HepG2 (cell line): Measurements from ENCODE around the gene TRIO.

Experiments
- FOXA1 ChIP-seq, 2 experiments: fragments of 450-650 bp in 1 of 2; sonication (generic) in 1 of 2; formaldehyde crosslinking in 1 of 2; IDR thresholded peaks; 2 replicates each; pipeline versions ENCODE4 v1.4.0 to v1.6.1; 2016 to 2020; ENCODE audit warnings: missing genetic modification reagents in 1 of 2
- PAX8 ChIP-seq: sonication (generic); formaldehyde crosslinking; IDR thresholded peaks from 2 replicates; pipeline ENCODE4 v1.8.0; 2022; ENCODE audit warnings: mild to moderate bottlenecking, missing genetic modification reagents, borderline replicate concordance
- RFX5 ChIP-seq: IDR thresholded peaks from 2 replicates; pipeline ENCODE4 v1.6.1; 2011; ENCODE audit warnings: low read depth, low read length, improper control_type of control experiment
- TAF1 ChIP-seq: sonication (generic); formaldehyde crosslinking; IDR thresholded peaks from 2 replicates; pipeline ENCODE4 v1.4.0; 2020; ENCODE audit warnings: missing genetic modification reagents
- ZNF207 ChIP-seq: fragments of 450-650 bp; IDR thresholded peaks from 2 replicates; pipeline ENCODE4 v1.6.1; 2016; ENCODE audit warnings: antibody characterized with exemption, borderline replicate concordance
- ZNF766 ChIP-seq: sonication (generic); formaldehyde crosslinking; IDR thresholded peaks from 2 replicates; pipeline ENCODE4 v1.5.0; 2020; ENCODE audit warnings: missing genetic modification reagents, borderline replicate concordance
- ZNF883 ChIP-seq: sonication (generic); formaldehyde crosslinking; IDR thresholded peaks from 2 replicates; pipeline ENCODE4 v1.5.1; 2020; ENCODE audit warnings: mild to moderate bottlenecking, missing genetic modification reagents; ENCODE audit errors: not compliant biosample characterization
- ZSCAN29 ChIP-seq: sonication (generic); formaldehyde crosslinking; conservative IDR thresholded peaks from 2 replicates; pipeline ENCODE4 v1.4.0; 2020; ENCODE audit warnings: mild to moderate bottlenecking, missing genetic modification reagents
- TF ChIP-seq, protein P1 (sequence below): fragments of 450-650 bp; IDR thresholded peaks from 2 replicates; pipeline ENCODE4 v1.6.1; 2017

DNA sequence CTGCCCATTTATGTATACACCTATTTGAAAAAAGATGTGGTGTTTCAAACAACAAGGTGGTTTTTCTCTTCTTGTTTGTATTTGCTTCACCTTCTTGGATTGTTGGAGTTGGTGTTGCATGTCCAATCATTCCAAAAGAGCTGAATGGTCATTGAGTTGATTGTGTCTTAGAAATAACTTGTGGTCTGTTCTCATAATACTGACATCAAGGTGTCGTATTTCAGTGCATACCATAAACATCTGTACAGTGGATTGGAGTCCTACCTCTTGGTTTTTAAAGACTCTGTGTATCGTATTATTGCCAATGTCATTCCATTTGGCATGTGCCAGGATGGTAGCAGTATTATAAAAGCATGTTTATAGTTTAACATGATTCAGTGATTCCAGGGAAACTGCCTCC, 73.2 kb downstream of the TRIO start:
- TF ChIP-seq ZNF766 (CRISPR knock-in tag) (no peak), TAF1 (CRISPR knock-in tag) (no peak), PAX8 (CRISPR knock-in tag) (no peak), ZNF207 (no peak), ZNF883 (CRISPR knock-in tag) (no peak), FOXA1 (IDR thresholded peaks at IDR 0.05) (no peak), FOXA1 (CRISPR knock-in tag; IDR thresholded peaks at IDR 0.05) (no peak), RFX5 (no peak), ZSCAN29 (CRISPR knock-in tag) (no peak)
- TF ChIP-seq, protein P1, sequence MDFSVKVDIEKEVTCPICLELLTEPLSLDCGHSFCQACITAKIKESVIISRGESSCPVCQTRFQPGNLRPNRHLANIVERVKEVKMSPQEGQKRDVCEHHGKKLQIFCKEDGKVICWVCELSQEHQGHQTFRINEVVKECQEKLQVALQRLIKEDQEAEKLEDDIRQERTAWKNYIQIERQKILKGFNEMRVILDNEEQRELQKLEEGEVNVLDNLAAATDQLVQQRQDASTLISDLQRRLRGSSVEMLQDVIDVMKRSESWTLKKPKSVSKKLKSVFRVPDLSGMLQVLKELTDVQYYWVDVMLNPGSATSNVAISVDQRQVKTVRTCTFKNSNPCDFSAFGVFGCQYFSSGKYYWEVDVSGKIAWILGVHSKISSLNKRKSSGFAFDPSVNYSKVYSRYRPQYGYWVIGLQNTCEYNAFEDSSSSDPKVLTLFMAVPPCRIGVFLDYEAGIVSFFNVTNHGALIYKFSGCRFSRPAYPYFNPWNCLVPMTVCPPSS: no peak
